HG02642 (cell line): Measurements from ENCODE around the gene NPTN.

Experiments used
- ATAC-seq: cut with Tn5 transposase; IDR thresholded peaks from one replicate; pipeline ENCODE4 v1.9.1; 2021; ENCODE audit warnings: mild to moderate bottlenecking; ENCODE audit not compliant: unreplicated experiment, poor library complexity

NPTN gene

GRCh38 chr15:73527598-73527997 is 105.6 kb downstream of the NPTN start:
- ATAC-seq = no peak

- ATAC-seq = no peak
These were observed 108.3 kb downstream of the NPTN start for GRCh38 chr15:73524919-73525318.

GRCh38 chr15:73522011-73522410 is 111.2 kb downstream of the NPTN start:
- no peak for ATAC-seq

- no peak for ATAC-seq
These were observed 114.1 kb downstream of the NPTN start for GRCh38 chr15:73518876-73519733.

GRCh38 chr15:73518180-73518862 is 114.9 kb downstream of the NPTN start:
- ATAC-seq = no peak

GRCh38 chr15:73517566-73517965 is 115.6 kb downstream of the NPTN start:
- ATAC-seq = no peak

GRCh38 chr15:73515527-73515926 is 117.7 kb downstream of the NPTN start:
- no peak for ATAC-seq
